Muscle of back (tissue), 11 donors: ENCODE measurements around the gene ALG6. TPM values are rescaled to one million over a fixed set of nuclear protein-coding genes. Genes with fewer than 3 reads are reported as not detected.
"Not testable (repeated sequence)": the region's sequence is repeated elsewhere in the genome, so short reads cannot be mapped to it uniquely, and the experiment has no call there.

Experiments used
- DNase-seq, 3 donors: peaks; one replicate each; pipeline versions ENCODE4 v3.0.0 to v3.0.0-alpha.2; 2013
- polyA plus RNA-seq, 10 donors: library from polyadenylated mRNA; unstranded; fragments of 120-200 nt; gene quantifications; one replicate each; pipeline ENCODE4 v1.2.1, GENCODE V29; 2013; ENCODE audit not compliant: insufficient read length in 10 of 10

ALG6 gene
- polyA plus RNA-seq, 10 donors = 11.9 to 22.2 (median 17.6) TPM

DNA sequence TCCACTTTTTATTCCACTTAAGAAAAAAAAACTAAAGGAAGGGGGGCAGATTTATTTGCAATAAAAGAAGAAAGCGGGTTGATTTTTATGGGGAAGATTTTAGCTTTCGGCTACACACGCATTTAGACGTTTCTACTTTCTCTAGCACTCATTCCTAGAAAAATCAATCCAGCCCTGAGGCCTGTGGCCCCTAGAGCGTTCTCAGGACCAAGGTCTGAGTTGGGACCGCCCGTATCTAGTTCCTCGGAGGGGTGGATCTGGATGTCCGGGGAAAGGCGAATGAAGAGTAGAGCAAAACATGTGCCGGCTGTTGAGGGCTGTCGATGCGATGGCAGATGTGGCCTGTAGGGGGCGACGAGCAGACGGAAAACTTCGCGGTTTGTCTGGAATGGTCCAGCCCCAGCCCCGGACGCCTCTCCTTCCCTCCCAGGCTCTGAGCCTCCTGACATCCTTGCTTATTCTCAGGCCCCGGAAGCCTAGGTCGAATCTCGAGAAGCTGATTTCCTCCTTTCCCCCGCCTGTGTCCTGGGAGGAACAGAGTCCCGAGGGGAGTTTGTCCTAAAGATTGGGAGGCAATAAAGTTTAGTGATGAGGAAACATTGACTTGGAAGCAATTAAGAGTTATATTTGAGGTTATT, 39.9 kb upstream of the ALG6 start:
- peak in 2 of 3 donors; percentile 79 to 87 for DNase-seq

DNA sequence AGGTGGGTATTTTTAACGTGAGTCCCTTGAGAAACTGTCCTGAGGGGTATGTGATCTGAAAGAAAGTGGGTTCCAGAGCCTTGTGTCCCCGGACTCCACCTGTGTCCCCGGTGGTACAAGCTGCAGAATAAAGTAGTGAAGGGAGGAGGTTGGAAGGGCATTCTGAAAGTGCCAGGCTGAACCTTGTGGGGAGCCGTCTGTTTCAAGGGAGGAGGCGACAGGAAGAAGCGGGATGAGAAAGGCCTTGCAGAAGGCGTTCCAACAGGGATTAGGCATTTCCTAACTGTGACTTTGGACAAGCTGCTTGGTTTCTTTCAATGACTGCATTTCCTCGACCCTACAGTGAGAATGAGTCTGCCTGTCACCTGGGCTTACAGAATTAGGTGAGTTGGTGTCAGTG, 39.3 kb upstream of the ALG6 start:
- DNase-seq = no peak

DNA sequence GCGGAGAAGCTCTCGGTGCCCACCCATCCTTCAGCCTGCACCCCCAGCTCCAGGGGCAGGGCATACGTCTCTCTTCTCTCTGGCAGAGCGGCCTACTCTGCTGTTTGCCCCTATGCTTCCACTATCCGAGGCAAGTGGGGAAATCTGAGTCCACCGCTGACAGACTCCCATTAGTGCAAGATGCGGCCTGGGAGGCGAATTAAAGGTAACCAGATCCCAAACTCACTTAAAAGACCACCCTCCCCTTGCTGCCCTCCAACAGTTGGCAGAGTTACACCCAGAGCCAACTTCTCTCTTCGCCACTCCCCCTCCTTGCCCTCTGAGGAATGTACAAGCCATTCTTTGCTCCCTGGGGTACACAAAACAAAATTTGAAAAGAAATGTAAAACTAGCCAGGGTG, 38.6 kb upstream of the ALG6 start:
- DNase-seq = no peak

DNA sequence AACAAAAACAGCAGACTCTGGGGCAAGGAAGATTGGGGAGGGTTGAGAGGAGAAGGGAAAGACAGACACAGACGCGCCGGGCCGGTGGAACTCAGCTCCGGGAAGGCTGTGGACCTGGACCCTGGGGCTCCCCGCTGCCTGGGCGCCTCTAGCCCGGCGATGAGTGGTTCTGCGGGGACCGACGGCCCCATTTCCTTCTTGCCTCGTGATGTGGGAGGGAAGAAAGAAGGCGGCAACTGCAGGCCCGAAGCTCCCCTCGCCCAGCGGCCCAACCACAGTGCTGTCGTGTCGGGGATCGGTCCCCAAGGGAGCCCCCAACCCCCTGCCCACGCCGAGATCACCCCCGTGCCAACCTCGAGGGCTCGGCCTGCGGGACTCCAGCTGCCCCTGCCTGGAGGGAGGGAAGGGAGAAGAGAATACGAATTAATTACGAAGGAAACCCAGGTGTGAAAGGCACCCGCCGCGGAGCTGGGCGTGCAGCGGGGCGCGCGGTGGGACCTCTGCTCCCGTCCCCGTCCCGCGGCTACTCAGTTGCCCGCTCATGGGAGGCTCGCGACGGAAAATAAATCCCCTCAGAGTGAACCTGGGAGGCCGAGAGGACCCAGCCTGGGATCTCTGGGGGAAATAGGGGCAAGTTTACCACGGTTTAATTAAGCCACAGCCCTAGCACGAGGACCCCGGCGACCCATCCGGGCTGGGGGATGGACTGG, 37.7 kb upstream of the ALG6 start:
- peak in 1 of 3 donors; percentile 34 for DNase-seq

DNA sequence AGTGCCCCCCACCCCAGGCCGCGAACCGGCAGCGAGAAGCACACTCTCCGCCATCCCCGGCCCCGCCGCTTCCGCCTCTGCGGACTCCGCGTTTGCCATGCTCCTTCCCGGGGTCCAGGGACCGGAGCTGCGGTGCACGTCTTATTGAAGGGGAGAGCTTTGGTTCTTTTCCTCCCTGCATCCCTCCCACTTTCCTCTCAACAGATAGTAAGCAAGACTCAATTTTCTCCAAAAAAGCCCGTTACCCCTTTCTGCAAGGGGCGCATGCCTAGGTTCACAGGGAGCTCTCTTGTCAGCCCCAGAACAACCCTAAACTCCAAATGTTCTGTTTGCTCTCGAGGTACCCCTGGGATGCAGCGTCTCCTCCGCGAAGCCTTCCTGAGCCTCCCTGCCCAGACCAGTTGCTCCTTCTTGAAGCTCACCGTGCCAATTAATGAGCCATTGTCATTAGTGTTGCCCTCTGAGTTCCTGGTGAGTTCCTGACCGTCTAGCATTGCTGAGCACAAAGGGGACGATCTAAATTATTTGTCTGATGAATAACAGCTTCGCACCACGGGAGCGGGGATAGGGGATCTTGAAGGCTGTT, 37.0 kb upstream of the ALG6 start:
- DNase-seq = peak in 1 of 3 donors; percentile 40

DNA sequence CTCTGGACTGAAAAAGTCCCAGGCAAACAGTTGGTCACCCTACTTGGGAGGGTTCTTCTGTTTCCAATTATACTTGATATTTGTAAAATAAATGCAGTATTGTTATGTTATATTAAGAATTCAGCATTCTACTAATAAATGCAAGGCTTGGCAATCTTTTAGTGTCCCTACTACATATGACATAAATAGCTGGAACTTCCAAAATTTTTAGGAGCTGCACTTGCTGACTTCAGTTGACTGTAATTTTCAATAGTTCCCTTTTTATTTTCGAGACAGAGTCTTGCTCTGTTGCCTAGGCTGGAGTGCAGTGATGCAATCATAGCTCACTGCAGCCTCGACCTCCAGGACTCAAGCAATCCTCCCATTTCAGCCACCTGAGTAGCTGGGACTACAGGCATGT, 25.0 kb upstream of the ALG6 start:
- no peak for DNase-seq

DNA sequence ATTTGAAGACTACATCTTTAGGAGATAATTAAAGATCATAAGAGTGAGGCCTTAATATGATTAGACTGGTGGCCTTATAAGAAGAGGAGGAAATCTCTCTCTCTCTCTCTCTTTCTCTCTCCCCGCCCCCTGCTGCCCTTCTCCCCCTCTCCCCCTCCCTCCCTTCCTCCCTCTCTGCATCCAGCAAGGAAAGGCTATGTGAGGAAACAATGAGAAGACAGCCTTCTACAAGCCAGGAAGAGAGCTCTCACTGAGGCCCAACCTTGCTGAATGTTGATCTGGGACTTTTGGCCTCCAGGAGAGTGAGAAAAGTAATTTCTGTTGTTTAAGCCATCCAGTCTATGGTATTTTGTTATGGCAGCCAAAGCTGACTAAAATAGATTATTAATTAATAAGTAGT, 23.5 kb upstream of the ALG6 start:
- no peak for DNase-seq

DNA sequence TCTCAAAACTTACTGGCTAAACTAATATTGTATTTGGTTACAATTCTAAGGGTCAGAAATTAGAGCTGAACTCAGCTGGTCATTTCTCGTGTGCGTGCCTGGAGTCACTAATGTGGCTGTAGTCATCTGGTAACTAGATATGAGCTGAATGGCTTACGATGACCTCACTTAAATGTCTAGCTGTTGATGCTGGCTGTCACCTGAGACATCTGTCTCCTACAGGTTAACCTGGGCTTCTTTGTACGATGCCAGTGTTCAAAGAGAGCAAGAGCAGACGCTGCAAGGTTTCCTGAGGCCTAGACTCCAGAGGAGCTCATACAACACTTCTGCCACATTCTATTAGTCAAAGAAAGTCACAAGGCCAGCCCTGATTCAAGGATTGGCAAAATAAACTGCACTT, 17.1 kb upstream of the ALG6 start:
- no peak for DNase-seq

DNA sequence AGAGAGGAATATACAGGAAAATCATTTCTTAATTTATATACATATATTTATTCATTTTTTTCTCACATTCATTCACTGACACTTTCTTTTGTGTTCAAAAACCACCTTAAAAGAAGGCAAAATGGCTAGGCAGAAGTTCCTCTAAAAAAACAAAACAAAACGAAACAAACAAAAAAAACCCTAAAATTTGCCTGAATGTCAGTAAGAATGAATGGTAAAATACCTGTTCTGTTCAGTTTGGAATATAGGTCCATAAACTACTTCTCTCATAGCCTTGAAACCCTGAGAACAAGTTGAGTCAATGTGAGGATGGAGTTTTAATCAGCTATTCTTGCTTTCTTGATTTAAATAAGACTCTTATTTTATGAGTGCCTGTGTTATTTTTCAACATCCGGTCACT, 14.7 kb upstream of the ALG6 start:
- no peak for DNase-seq

DNA sequence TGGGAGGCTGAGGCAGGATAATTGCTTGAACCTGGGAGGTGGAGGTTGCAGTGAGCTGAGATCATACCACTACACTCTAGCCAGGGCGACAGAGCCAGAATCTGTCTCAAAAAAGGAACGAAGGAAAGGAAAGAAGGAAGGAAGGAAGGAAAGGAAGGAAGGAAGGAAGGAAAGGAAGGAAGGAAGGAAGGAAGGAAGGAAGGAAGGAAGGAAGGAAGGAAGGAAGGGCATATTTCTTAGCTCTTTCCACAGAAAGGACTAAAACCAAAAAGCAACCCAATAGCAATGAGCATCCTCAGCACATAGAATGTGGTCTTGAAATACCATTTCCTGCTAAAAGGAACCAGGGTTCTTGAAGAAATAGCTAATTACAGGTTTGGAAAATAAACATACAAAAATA, 11.2 kb upstream of the ALG6 start:
- not testable (repeated sequence) for DNase-seq

DNA sequence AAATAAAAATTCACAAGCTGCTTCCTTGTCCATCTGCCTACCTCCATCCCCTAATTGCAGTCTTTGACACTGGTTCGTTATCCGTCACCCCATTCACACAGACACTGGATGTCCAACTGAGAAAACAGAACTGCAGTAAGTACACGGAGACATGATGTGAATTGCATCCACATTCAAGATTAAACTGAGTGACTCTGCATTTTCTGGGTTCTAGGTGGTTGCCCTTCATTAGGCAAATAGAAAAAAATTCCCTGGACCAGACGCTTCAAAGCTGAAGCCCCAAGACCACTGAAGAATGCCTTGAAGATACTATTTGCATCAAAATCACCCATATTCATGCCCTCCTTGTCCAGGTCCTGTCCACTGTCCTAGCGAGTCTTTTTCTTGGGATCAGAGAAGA, 7.9 kb upstream of the ALG6 start:
- no peak for DNase-seq

DNA sequence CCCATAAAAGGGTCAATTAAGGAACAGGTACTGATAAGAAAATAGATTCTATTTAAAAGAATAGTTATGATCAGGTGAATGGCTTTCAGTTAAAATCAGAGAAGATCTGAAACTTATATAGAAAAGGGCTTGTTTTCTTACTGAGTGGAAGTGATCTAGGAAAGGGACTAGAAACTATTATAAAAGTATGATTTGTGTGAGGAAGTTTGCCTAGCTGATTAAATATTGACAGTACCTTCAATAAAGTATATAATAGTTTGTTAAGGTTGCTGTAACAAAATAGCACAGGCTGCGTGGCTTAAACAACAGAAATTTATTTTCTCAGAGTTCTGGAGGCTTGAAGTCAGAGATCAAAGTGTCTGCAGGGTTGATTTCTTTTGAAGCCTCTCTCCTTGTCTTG, 5.4 kb upstream of the ALG6 start:
- no peak for DNase-seq

DNA sequence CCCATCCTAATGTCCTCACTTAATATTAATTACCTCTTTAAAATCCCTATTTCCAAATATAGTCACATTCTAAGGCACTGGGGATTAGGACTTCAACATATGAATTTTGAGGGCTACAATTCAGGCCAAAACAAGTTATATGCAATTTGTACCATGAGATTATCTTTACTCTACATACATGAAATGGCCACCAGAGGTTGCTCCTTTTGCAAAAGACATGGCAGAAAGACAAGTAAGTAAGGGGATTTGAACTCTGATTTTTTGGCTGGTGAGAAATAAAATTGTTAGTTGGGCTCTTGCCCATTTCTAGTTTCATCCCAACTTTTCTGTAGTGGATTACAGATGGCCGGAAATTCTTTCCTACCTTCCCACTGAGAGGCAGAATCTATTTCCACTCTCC, 4.8 kb upstream of the ALG6 start:
- peak in 1 of 3 donors; percentile 2 for DNase-seq

DNA sequence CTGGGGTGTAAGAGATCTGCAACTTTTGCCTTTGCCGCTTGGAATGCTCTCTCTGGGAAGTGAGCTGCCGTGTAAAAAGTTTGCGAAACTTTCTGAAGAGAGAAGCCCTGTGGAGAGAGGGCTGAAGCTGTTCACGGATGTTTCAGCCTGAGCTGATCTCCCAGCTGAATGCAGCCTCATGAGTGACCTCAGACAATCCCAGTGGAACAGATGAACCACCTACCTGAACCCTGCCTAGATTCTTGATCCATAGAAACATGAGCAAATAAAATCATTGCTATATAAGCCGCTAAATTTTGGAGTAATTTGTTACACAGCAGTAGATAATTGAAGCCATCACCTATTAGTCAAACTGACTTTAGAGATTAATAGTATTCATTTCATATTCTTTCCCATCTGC, 4.4 kb upstream of the ALG6 start:
- DNase-seq = no peak

DNA sequence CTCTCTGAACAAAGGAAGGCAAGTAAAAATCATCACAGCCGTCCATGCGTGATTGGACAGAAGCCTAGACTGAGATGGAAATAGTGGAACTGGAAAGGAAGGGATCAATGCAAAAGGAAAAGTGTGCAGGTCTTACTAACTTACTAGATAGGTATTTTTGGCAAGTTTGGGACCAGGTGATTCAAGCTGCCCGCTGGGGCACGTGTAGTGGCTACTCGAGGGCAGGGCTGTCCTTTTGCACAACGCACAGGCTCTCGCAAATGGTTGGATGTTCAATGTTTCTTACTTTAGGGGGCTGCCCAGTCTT, 566 bp upstream of the ALG6 start:
- no peak for DNase-seq

DNA sequence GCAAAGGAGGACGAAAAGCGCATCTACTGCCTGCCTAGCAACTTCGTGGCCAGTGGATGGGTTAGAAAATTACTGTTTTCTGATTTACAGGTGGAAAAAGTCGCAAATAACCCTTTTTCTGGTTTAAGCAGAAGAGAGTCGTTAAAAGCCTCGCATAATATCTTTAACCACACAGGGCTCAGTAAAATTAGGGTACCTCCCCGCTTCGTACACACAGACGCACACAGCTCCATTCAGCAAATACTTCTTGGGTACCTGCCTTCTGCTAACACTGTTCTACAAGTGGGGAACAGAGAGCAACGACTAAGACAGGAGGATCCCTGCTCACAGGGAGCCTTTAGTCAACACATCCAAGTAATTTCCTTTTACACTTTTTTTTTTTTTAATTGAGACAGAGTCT, 704 bp downstream of the ALG6 start:
- no peak for DNase-seq

DNA sequence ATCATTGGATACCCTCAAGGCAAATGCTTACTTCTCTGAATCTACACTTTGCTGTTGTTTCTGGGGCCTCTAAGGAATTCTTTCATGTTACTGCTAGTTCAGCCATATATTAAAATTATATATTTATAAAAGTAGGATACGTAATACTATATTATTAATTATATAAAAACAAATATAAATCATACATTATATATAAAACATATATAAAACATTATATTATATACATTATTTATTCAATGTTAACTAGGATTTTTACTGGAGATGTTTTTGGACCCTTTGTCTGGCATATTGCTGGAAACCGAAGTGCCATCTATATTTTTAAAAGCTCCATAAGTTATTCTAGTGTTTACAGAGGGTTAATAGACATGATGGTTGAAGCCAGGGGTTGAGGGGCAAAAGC, 12.2 kb downstream of the ALG6 start:
- DNase-seq = no peak

DNA sequence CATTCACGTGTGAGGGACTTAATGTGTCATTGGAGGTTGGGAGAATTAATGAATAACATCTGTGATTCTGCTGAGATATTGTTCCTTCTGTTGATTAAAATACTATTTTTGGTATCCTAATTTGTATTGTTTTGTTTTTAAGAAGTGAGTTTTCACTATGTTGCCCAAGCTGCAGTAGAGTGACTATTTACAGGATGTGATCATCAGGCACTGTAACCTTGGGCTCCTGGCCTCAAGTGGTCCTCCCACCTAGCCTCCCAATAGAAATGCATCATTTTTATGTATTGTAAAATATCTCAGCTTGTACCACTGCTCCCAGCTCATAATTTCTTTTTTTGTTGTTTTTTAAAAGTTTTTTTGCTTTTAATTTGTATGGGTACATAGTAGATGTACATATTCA, 14.3 kb downstream of the ALG6 start:
- DNase-seq = no peak

DNA sequence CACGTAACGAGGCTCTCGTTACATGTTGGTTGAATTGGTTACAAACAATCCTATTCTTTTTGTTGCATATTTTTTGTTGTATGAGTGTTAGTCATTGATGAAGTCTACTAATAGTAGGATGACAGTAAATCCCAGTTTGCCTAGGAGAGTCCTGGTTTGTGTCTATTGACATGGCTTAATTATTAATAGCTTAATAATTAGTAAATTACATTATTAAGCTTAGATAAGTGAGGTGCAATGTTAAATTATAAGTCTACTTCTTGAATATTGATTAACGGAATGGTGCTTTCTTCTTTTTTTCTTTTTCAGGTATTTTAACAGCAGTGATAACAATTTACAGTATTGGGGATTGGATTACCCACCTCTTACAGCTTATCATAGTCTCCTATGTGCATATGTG, 34.5 kb downstream of the ALG6 start:
- DNase-seq = no peak

DNA sequence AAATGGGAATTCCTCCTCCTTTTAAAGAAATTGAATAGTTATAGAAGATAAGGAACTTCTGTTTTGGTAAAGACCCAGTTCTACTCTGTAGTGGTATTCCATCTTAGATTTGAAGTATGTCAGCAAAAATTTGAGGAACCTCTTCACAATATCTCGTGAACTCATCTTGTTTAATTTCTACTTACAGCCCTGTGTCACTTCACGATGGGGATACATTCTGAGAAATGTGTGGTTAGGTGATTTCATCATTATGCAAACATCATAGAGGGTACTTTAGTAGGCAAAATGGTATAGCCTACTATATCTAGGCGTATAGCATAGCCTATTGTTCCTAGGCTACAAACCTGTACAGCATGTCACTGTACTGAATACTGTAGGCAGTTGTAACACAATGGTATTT, 36.0 kb downstream of the ALG6 start:
- DNase-seq = no peak

DNA sequence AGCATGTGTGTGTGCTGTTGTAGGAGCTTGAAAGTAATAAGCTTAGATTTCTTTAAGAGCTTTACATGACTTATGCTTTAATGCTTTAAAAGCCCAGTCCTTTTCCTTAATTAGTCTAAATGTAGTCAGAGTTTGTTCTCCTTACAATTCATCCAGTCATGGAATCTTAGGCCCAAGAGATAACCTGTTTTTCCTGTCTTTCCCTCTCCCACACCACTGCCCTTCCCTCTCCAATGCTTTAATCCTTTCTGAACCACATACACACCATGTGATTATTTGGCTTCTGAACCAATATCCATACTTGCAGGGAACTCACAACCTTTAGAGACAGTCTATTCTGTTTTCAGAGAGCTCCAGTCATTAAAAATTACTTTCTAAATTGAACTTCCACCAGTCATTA, 37.6 kb downstream of the ALG6 start:
- no peak for DNase-seq

DNA sequence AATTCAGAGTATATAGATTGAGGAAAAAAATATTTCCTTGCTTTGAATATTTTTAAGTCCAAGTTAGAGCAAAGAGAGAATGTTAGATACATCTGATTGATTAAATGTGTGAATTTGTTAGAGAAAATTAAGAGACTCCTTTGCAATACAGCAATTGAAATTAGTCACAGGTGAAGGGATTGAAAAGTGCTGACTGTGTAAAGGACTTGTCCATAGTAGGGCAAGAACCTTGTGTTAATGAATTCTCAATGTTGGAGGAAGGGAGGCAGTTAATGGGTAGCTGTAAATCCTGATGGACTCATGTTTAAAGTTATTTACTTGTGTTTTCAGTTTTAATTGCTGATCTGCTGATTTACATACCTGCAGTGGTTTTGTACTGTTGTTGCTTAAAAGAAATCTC, 38.6 kb downstream of the ALG6 start:
- DNase-seq = no peak

DNA sequence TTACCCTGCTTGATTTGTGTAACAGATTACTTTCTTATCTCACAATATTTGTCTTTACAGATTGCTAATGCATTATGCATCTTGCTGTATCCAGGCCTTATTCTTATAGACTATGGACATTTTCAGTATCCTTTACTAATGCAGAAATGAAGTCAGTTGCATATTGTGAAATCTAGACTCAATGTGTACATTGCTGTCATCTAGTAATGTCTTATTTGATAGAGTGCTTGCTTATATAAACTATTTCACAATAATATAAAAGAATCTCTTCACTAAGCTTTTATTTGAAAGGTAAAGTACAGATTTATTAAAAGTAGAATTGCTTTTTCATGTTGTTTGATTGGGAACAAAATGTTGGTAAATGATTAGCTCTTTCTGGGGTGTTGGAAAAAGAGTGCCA, 39.6 kb downstream of the ALG6 start:
- DNase-seq = no peak

DNA sequence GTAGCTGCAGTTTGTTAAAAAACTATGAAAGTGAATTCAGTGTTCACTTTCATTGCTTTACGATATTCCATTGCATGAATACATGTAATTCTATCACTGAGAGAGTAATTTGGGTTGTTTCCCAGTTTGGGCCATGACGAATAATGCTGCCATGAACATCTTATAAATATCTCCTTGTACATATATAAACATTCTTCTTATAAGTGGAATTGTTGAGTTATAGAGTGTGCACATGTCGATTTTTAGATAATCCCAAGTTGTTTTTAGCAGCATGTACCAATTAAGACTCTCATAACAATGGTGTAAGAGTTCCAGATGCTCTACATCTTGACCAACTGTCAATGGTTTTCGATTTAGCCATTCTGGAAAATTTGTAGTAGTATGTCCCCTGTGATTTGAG, 40.9 kb downstream of the ALG6 start:
- DNase-seq = no peak
